ENCODE results near the gene TBC1D17. TPM values are rescaled to one million over a fixed set of nuclear protein-coding genes. Genes with fewer than 3 reads are reported as not detected.

The TBC1D17 gene
- total RNA-seq, 1 donor, result 16.3 TPM

DNA sequence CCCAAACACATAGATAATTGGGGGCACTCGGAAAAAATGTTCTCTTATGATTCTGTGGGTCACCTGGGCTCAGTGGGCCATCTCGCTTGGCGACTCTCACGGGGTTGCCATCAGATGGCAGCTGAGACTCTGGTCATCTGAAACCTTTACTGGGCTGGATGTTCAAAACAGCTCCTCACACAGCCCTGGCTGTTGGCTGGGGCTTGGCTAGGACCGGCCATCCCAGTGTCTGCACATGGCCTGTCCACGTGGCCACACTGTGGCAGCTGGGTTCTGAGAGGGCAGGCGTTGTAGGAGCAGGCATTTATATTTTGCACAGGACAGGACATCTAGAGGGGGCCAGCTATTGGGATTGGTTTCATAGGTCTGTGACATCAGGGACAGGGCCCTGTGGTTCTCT is 43.9 kb upstream of the TBC1D17 start:
- DNase-seq (ENCODE audit: low read depth), result no peak
- TF ChIP-seq, protein P1, sequence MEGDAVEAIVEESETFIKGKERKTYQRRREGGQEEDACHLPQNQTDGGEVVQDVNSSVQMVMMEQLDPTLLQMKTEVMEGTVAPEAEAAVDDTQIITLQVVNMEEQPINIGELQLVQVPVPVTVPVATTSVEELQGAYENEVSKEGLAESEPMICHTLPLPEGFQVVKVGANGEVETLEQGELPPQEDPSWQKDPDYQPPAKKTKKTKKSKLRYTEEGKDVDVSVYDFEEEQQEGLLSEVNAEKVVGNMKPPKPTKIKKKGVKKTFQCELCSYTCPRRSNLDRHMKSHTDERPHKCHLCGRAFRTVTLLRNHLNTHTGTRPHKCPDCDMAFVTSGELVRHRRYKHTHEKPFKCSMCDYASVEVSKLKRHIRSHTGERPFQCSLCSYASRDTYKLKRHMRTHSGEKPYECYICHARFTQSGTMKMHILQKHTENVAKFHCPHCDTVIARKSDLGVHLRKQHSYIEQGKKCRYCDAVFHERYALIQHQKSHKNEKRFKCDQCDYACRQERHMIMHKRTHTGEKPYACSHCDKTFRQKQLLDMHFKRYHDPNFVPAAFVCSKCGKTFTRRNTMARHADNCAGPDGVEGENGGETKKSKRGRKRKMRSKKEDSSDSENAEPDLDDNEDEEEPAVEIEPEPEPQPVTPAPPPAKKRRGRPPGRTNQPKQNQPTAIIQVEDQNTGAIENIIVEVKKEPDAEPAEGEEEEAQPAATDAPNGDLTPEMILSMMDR (IDR thresholded peaks at IDR 0.05; ENCODE audit: insufficient read depth, low read length), result no peak
- H3K4me3 ChIP-seq (ENCODE audit: low read depth, low read length), result no peak overlapping the region

DNA sequence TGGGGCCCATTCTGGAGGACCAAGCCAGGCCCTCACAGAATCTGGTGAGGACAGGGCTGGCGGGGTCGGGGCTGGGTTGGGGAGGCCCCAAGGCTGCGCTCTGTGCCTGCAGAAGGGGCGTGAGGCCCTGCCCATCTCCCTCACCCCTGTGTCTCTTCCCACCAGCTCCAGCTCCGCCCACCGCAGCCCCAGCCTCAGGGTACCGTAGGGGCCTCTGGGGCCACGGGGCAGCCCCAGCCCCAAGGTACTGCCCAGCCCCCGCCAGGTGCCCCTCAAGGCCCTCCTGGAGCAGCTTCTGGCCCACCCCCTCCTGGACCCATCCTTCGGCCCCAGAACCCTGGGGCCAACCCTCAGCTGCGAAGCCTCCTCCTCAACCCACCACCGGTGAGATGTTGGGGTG is 41.9 kb upstream of the TBC1D17 start:
- DNase-seq (ENCODE audit: low read depth), result no peak
- H3K4me3 ChIP-seq (ENCODE audit: low read depth, low read length), result no peak overlapping the region
- TF ChIP-seq, protein P1 (IDR thresholded peaks at IDR 0.05; ENCODE audit: insufficient read depth, low read length), result no peak

DNA sequence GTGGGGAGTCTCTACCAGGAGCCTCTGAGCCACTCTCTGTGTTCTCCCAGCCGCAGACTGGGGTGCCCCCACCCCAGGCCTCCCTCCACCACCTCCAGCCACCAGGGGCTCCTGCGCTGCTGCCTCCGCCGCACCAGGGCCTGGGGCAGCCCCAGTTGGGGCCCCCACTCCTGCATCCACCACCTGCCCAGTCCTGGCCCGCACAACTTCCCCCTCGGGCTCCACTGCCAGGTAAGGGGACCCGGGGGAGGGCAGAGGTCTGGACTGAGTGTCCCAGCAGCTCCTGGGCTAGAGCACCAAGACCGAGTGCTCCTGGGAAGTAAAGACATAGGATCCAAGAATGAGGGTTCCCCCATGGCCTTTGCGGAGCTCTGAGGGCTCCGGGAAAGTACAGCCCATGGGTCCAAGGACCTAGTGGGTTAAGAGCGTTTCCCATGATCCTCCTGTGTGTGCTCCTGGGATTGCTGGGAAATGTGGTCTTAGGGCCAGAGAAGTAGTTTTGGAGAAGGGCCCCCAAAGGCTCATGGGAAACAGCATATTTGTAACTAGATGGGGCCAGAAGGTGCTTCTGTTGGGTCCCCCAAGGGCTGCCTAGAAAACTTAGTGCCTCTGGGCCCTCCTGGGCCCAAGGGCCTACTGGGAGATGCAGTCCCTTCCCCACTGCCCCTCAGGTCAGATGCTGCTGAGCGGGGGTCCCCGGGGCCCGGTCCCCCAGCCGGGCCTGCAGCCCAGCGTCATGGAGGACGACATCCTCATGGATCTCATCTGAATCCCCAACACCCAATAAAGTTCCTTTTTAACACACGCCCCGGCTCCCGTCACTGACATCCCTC is 41.1 kb upstream of the TBC1D17 start:
- H3K4me3 ChIP-seq (ENCODE audit: low read depth, low read length), result no peak overlapping the region
- DNase-seq (ENCODE audit: low read depth), result no peak
- TF ChIP-seq, protein P1 (IDR thresholded peaks at IDR 0.05; ENCODE audit: insufficient read depth, low read length), result no peak

DNA sequence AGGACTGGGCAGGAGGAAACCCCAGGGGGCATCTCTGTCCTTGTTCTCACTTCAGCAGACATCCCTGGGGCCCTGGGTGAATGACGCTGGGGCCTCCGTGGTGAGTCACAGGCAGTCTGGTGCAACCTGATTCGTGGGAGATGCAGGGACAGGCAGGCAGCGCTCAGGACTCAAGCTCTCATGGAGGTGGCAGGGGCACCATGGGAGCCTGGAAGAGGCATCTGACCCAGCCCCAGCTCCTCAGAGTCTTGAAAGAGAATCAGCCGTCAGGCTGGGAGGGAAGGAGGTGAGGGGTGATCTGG is 40.5 kb upstream of the TBC1D17 start:
- no peak for DNase-seq (ENCODE audit: low read depth)

DNA sequence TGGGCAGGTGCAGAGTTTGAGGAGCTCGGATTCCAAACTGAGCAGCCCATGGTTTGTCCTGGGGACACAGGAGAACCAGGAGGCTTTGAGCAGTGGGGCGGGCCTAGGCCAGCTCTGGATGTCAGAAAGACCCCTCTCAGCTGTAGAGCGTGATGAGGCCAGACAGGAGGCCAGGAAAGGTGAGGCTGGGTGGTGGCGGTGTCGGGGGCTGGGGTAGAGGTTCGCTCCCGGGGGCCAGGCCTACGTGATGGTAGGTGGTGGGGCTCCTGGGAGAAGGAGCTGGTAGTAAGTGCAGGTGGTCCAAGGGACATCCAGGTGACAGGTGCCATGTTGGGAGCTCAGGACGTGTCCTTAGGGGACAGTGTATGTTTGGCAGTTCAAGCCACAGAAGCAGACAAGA is 40.1 kb upstream of the TBC1D17 start:
- DNase-seq (ENCODE audit: low read depth), result no peak
- TF ChIP-seq, protein P1 (IDR thresholded peaks at IDR 0.05; ENCODE audit: insufficient read depth, low read length), result no peak
- no peak overlapping the region for H3K4me3 ChIP-seq (ENCODE audit: low read depth, low read length)

More for the DNA sequence above, 40.5 kb upstream of the TBC1D17 start:
- TF ChIP-seq, protein P1 (IDR thresholded peaks at IDR 0.05; ENCODE audit: insufficient read depth, low read length), result no peak
- no peak overlapping the region for H3K4me3 ChIP-seq (ENCODE audit: low read depth, low read length)

DNA sequence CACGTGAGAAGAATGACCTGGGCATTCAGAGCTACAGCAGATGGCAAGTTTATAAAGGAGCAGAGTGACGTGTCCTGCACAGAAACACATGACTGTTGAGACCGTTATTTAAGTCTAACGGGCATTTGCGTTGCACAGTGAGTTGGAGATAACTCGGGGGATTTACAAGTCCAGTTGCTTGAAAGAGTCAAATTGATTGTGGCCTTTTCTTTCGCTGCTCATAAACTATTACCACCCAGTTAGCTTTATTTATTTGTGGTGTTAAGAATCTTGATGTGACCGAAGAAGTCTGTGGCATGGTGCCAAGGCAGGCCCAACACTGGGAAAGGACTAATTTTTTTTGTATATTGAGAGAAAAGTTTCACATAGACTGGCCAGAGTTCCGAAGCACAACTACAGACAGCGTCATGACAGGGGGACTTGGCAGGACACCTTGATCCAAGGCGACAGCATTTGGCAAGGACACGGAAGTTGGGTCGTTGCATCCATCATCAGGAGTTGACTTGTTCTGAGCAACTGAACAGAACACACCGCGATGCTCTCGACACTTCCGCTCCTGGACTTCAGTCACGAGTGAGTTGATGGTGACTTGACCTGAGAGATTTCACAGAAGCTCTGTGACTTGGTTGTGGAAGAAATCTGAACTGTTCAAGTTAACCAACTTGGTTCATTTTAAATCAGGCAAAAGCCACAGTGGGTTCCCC is 38.5 kb upstream of the TBC1D17 start:
- TF ChIP-seq, protein P1 (IDR thresholded peaks at IDR 0.05; ENCODE audit: insufficient read depth, low read length), result no peak
- no peak overlapping the region for H3K4me3 ChIP-seq (ENCODE audit: low read depth, low read length)
- no peak for DNase-seq (ENCODE audit: low read depth)

Measured in fibroblast of the aortic adventitia (primary cell).